Stimulated activated naive CD8-positive, alpha-beta T cell treated with anti-CD3 and anti-CD28 coated beads, Interleukin-15, Interleukin-2, amounts not matched to agents 100 U/mL and 50 U/mL, for 24 hours (primary cell): ENCODE results near the gene KIAA1549.
"Not testable (repeated sequence)": the region's sequence is repeated elsewhere in the genome, so short reads cannot be mapped to it uniquely, and the experiment has no call there.

Source experiments
- ATAC-seq: fragments of 150-1000 bp; cut with Tn5 transposase; one replicate; pipeline ENCODE4 v1.10.0; 2021
- DNase-seq: peaks from one replicate; pipeline ENCODE4 v3.0.0; 2021

The KIAA1549 gene

DNA sequence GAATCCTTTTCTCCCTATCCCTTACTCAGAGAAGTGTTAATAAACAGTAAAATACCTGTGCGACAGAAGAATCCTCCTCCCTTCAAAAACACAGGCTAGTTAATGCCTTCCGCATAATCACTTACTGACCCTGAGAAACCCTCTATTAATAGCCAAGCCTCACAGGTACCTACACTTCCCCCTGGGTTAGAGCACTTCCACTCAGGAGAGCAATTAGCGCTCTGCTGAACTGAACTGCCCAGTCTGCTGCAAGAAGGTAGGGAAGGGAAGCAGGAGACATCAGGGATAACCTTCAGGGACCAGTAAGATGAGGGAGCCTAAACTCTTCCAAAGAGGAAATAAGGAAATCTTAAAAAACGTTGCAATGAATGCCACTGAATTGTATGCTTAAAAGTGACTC, 39.6 kb downstream of the KIAA1549 start:
- no peak for DNase-seq
- ATAC-seq, result no peak

DNA sequence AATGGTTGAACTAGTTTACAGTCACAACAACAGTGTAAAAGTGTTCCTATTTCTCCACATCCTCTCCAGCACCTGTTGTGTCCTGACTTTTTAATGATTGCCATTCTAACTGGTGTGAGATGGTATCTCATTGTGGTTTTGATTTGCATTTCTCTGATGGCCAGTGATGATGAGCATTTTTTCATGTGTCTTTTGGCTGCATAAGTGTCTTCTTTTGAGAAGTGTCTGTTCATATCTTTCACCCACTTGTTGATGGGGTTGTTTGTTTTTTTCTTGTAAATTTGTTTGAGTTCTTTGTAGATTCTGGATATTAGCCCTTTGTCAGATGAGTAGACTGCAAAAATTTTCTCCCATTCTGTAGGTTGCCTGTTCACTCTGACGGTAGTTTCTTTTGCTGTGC, 40.6 kb downstream of the KIAA1549 start:
- not testable (repeated sequence) for ATAC-seq, DNase-seq

DNA sequence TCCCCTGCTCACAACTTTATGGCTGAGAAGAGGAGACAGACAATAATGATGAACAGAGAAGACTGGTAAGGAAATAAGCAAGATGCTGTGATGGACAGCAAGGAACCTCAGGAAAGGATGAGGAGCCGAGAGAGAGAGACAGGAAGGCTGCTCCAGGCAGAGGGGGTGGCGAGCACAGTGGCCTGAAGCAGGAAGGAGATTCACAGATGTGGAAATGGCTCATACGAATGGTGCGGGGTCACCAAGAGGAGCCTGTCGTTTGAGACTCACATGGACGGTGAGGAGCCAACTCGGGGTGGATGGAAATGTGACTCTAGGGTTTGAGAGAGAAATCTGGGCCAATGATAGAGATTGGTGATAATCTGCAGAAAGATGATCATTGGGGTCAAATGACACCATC, 43.7 kb downstream of the KIAA1549 start:
- DNase-seq (no peak), ATAC-seq (no peak)

DNA sequence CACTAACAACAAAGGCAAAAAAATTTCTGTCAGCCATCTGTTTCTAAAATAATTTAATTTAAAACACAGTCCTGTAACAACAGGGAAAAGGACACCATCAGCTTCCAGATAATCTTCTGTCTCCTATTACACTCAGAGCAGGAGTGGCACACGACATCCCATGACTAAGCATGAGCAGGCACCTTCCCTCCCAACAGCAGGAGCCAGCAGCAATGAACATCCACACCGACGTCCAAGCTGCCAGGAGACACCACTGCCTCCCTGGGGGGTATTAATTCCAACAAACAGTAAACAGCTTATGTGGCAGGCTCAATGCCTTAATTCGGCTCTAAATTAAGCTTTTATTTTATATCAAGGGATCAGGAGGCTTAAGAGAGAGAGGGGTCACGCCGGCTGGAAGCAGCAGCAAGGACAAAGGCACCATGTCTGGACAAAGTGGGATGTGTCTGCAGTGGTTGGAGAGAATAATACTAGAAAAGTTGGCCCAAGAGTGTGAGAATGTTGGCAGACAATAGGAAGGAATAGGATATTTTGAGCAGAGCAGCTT, 45.7 kb downstream of the KIAA1549 start:
- DNase-seq (no peak), ATAC-seq (no peak)

DNA sequence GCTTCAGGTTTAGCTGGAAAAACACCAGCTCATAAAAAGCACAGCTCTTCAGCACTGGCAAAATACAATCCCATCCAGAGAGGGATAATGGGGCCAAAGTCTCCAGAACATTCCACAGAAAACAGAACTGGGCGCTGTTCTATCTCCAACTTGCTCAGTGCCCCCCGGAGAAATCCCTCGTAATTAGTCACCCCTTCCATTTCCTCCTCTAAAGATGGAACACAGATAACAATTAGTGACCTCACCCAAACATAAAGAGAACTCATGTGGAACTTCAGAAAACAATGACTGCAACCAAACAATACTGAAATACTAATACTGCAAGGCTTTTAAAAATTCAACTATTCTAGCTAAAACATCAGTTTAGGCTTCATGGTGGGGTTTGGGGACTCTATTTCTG, 46.3 kb downstream of the KIAA1549 start:
- ATAC-seq, result no peak
- no peak for DNase-seq

DNA sequence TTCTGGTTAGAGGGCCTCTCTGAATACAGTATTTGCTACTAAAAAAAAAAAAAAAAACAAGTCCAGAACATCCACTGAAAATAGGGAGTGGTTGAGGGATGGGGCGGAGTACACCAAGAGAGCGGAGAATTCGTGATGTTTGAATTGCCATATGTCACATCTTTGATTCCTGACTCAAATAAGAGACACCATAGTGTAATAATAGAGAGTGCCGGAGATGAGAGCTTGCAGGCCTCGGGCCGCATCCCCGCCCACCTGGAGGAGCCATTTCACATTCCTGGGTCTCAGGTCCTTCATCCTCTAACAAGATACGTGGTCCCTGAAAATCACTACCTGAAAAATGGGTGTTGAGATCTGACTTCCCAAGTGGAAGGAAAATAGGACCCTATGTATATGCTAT, 46.8 kb downstream of the KIAA1549 start:
- DNase-seq, result no peak
- no peak for ATAC-seq

DNA sequence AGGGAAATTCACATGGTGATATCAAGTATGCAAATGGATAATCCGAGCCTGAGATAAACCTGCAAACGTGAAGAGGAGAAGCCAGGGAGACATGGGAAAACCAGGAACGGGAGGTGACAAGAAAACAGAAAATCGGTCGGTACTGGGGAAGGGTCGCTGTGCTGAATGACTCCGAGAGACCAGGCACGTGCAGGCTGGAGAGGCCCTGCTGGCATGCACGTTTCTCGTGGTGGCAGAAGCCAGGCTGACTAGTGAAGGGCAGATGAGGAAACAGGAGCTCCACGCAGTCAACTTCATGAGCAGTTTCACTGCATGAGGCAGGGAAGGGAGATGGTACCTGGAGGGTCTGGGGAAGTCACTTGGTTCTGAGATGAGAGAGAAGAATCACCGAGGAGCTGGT, 48.3 kb downstream of the KIAA1549 start:
- DNase-seq, result no peak
- no peak for ATAC-seq

DNA sequence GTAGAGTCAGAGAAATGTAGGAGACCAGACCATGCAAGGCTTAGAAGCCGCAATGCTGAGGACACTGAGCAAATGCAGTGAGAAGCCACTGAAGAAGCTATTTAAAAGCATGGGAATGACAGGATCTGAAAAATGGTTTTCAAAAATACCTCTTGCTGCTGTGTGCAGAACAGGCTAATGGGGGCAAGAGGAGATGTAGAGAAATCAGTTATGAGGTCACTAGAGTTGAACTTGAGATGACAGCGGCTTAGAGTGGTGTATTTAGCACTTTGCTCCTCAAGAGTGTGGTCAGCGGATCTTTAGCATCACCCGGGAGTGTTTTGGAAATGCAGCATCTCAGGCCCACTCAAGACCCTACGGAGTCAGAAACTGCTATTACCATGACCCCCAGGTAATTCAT, 48.8 kb downstream of the KIAA1549 start:
- ATAC-seq, result no peak

DNA sequence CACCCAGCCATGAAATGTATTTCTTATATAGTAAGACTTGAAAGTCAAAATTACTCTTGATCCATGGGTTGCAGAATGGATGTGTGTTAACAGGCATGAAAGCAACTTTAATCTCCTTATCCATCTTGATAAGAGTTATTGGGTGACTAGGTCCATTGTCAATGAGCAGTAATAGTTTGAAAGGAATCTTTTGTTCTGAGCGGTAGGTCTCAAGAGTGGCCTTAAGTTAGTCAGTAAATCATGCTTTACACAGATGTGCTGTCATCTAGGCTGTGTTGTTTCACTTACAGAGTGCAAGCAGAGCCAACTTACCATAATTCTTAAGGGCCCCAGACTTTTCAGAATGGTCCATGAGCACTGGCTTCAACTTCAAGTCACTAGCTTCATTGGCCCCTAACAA, 51.2 kb downstream of the KIAA1549 start:
- ATAC-seq, result no peak
- DNase-seq, result no peak

More for the DNA sequence above, 48.8 kb downstream of the KIAA1549 start:
- no peak for DNase-seq

DNA sequence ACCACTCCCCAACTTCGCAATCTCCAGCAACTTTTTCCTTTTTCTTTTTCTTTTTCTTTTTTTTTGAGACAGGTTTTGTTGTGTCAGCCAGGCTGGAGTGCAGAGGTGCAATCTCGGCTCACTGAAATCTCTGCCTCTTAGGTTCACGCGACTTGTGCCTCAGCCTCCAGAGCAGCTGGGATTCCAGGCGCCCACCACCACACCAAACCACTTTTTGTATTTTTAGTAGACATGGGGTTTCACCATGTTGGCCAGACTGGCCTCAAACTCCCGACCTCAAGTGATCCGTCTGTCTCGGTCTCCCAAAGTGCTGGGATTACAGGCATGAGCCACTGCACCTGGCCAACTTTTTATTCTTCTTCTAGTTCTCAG, 55.0 kb downstream of the KIAA1549 start:
- no peak for ATAC-seq
- DNase-seq, result no peak

DNA sequence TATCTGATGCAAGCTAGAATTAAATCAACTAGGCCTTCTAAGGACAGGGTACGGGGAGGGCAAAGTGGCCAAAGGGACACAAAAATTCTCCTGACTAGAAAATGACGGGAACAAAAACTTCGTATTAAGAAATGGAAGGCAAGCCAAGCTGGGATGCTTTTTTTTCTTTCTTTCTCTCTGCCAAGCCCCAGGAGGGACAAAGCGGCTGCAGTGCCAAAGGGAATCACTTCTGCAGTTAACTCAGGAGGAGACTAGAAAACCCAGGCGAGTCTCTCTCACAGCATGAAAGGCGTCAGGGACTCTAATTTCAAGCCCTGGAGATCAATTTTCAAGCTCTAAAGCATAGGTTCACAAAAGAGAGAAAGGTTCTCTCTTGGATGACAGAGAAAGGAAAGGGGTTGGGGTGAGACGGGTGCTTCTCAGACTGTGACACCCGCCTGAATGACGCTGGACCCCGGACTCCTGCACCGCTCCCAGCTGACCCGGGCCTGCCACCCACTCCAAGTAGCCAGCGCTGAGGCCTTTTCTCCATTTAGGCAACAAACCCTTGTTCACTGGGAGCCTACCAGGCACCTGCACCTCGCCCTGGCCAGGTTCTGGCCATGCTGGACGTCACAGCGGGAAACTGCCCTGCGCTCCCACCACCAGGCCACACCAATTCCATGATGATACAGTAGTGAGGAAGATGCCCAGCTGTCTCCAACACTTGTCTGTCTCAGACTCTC, 56.5 kb downstream of the KIAA1549 start:
- no peak for DNase-seq

DNA sequence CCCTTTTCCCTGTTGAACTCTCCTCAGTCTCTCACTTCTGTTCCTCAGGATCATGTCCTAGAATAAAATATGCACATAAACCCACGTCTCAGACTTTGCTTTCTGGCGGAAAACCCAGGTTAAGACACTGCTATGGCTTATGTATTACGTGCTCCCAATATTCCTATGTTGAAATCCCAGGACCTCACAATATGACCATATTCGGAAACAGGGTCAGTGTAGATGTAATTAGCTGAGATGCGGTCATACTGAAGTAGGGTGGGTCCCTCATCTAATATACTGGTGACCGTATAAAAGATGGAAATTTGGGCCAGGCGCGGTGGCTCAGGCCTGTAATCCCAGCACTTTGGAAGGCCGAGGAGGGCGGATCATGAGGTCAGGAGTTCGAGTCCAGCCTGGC, 59.9 kb downstream of the KIAA1549 start:
- no peak for DNase-seq
- ATAC-seq, result no peak

More for the DNA sequence above, 56.5 kb downstream of the KIAA1549 start:
- ATAC-seq, result no peak

DNA sequence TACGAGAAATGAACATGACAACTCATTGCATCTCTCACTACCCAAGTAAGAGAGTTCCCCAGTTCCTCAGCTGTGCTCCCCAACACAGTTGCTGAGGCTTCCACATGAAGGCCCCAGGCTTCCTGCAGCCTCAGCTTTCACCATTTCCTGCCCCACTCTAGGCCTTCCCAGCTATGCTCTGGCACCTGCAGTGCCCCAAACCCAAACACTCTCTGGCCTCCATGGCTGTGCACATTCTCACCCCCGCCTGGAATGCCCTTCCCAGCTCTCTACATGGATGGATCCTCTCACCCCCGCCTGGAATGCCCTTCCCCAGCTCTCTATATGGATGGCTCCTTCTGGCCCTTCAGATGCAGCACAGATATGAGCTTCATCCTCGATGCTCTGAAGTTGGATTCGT, 61.3 kb downstream of the KIAA1549 start:
- no peak for ATAC-seq
- no peak for DNase-seq

DNA sequence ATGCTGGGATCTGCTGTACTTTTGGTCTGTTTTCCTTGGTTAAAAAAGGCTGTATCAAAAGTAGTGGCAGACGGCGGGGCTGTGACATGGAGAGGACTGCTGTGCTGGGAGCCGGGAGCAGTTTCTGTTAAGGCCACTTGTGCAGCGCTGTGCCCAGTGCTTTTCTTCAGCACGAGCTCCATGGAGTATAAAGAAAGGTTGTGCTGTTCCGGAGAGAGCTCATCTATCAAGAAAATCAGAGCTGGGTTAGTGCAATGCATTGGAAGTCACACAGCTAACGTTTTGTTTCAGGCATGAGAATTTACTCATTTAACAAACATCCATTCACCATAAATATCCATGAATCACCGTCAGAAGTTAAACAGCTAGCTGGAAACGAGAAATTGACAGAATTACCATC, 62.0 kb downstream of the KIAA1549 start:
- DNase-seq (no peak), ATAC-seq (no peak)

DNA sequence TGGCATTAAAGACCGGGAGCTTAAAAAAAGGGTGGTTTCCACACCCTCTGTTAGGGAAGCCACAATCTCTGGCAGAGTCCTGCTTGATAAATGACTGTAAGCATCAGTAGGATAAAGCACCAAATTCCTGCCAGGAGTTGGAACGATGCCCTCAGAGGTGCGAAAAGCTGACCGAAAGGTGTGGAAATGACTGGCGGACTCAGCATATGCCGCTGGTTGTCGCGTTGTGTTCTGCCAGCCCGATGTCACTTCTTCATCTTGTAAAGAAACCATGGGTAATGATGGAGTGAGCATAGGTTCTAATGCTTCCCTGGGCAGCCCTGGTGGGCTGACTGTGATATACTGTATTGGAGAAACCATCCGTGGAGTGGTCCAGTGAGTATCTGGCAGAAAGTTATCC, 62.4 kb downstream of the KIAA1549 start:
- ATAC-seq, result no peak
- DNase-seq, result no peak

DNA sequence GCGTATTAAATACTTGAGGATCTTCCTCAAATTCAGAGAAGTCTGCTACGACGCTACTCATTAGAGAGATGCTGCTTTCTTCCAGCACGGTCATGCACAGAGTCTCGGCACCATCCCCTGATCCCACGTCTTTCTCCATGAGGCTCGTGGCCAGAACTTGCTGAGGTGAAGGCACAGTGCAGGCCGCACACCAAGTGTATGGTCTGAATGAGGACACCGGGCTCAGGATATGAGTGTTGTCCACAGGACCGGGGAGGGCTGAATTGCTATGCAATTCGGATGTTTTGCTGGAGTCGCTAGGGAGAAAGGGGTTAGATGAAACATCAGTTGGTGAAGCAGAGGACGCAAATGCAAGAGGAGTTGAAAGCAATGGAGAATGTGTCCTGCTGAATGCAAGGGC, 63.0 kb downstream of the KIAA1549 start:
- ATAC-seq (no peak), DNase-seq (no peak)

DNA sequence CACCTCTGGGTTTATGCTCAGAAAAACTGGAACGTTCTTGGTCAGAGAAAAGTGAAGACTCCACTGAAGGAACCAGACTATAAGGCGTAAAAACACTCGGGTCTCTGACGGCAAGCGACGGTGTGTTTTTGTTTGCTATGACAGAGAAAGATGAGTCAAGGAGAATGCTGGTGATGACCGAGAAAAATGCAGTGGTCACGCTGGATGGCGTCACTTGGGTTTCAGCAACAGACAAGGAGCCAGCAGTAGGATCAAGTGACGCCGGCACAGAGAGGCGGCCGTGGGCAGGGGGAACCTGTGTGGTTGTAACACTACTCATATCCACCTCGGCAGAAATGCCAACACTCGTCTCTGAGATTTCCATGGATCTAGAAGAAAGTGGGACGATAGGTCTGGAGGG, 63.4 kb downstream of the KIAA1549 start:
- ATAC-seq (no peak), DNase-seq (no peak)

DNA sequence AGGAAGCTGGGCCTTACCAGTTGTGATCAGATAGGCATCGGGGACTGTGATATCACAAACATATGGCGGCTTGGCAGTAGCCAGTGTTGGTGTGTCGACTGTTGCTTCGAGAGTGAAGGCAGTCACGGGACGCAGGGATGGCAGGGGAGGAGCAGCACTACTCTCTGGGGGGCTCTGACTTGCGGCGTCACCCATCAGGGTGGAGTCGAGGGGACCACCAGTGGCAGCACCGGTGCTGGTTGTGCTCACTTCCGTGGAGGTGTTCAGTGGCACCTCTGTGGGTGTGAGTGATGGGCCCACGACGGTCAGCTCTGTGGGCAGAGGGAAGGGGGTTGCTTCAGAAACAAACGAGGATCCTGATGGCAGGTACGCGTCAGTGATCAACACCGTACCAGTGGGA, 64.5 kb downstream of the KIAA1549 start:
- ATAC-seq, result no peak
- no peak for DNase-seq

DNA sequence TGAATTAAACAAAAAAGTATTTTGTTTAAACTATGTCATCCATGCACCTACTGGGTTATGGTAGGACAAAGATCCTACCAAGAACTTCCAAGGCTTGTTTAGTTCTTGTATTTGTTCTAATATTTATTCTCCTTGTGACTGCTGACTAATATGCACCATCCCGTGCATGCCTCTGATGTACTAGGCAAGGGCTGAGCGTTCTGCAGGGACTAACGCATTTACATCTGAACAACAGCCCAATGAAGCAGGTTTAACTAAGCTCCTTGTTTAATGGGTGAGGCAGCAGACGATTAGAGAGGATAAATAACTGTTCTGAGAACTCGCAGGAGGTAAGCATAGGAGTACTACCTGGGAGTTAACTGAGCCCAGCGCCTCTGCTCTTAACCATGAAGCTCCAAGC, 64.9 kb downstream of the KIAA1549 start:
- ATAC-seq, result no peak
- no peak for DNase-seq

DNA sequence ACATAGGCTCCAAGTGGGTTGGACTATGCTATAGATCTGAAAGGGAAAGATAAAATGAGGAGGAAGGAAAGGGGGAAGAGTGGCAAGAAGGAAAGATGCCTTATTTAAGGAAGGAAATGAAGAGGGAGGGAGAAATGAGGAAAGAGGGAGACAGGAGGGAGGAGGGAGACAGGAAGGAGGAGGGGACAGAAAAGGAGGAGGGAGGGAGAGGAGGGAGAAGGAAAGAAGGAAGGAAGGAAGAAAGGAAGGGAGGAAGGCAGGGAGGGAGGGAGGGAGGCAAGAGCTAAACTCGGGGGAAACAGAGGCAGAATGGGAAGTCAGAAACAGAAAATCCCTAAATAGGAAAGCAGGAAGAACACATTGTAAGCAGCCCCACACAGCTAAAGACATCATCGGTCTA, 67.4 kb downstream of the KIAA1549 start:
- ATAC-seq (no peak), DNase-seq (no peak)

DNA sequence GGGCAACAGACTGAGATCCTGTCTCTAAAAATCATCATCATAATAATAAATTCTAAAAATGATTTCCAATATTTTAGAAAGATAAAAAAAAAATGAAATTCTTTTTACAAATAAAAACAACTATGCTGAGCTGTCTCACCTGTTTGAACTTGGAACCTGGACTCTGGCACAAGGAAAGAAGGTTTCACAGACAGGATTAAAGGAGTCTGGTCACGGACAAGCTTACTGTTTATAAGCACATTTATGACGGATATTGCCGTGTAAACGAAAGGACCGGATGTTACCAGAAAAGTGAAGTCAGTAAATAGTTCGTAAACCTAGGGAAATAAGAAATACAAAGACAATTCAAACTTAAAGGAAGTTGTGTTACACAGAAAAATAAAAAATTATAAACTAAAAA, 70.2 kb downstream of the KIAA1549 start:
- no peak for DNase-seq

DNA sequence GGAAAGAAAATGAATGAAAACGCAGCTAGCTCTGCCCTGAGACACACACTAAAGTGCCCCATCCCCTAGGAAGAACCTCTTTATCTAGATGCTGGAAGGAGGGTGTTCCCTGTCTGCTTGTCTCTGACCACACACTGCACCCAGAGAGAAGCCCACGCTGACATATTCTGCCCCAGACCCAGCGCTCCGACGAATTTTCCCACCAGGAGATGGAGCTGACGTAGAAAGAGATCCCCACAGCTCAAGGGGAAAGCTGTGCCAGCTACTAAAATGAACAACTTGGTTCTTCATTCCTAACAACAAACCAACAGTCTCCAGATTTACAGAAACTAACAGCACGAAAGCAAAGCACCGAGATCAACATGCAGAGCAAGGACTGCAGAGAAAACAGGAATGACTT, 73.3 kb downstream of the KIAA1549 start:
- ATAC-seq (no peak), DNase-seq (no peak)

More for the DNA sequence above, 70.2 kb downstream of the KIAA1549 start:
- ATAC-seq, result no peak

DNA sequence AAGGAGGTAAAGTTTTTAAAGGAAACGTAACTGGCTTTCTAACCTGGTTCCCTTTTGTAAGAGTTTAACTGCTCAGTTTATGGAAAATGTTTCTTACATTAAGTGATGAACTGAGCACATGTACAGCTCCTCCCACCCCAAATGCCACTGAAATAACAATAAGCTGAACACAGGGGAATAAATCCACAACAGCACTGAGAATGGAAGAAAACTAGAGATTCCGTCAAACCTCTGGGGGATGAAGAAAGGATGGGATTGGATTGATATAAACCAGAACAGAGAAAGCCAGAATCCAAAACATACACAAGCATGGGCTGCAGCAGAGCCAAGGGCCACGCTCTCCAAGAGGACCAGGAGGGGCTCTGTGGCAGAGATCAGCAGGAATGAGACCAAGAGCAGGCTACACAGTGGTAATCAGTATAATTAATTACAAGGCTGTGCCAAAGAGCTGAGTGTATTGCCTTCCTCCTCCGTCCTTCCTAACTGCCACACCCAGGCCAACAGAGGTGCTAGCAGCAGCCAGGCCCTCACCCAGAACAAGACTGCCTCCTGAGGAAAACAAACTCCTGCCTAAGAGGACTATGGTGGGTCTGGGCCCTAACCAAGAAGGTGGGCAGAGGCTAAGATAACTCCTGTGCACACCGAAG, 73.9 kb downstream of the KIAA1549 start:
- no peak for DNase-seq

DNA sequence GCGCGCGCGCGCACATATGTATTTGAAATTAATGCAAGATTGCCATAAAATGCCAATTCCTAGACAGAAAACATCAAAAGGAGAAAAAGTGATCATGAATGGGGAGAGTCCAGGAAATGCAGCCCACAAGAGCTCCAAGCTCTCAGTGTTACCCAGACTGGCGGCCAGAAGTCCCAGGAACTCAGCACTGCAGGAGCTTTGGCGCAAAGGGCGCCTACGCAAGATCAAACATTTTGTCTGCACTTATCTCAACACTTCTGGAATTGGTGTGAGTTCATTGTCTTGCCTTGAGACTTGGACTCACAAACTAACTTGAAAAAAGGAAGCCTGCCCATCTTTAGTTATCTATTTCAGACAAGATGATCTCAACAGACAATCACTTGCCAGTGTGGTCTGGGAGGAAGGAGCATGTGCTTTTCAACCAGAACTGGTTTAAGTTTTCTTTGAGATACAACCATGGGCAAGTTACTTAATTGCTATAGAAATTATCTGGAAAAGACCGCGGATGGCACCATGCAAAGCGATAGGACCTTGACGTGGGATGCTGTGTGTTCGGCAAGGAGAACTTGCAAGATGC, 77.2 kb downstream of the KIAA1549 start:
- DNase-seq (no peak), ATAC-seq (no peak)

More for the DNA sequence above, 73.9 kb downstream of the KIAA1549 start:
- no peak for ATAC-seq
